ENCODE results near the gene PSEN1. TPM values are rescaled to one million over a fixed set of nuclear protein-coding genes. Genes with fewer than 3 reads are reported as not detected.

Gene PSEN1
- total RNA-seq, 1 donor from 2014 or later: 75.3 TPM

- no peaks in the 10 kb centered on the region for H3K27me3 Mint-ChIP-seq (ENCODE audit: unreplicated experiment)
- peaks cover 48% of the 10 kb centered on the region for H3K36me3 Mint-ChIP-seq (ENCODE audit: low read depth, unreplicated experiment)
- H3K27ac Mint-ChIP-seq (ENCODE audit: unreplicated experiment): no peak overlapping the region
Measured at GRCh38 chr14:73216030-73216429, 79.7 kb downstream of the PSEN1 start.

GRCh38 chr14:73217411-73217810 is 81.1 kb downstream of the PSEN1 start:
- Mint-ChIP-seq H3K4me1 (ENCODE audit: unreplicated experiment) (peaks cover 6% of the 10 kb centered on the region), H3K27ac (ENCODE audit: unreplicated experiment) (no peak overlapping the region), H3K27me3 (ENCODE audit: unreplicated experiment) (no peaks in the 10 kb centered on the region), H3K36me3 (ENCODE audit: low read depth, unreplicated experiment) (peaks cover 45% of the 10 kb centered on the region), H3K9me3 (ENCODE audit: unreplicated experiment) (no peaks in the 10 kb centered on the region), H3K4me3 (ENCODE audit: unreplicated experiment) (no peak overlapping the region)
- no peak for DNase-seq (ENCODE audit: low spot score)
- TF ChIP-seq CTCF (IDR thresholded peaks at IDR 0.05; ENCODE audit: unreplicated experiment): no peak

More at GRCh38 chr14:73216030-73216429, 79.7 kb downstream of the PSEN1 start:
- no peak overlapping the region for H3K4me3 Mint-ChIP-seq (ENCODE audit: unreplicated experiment)
- H3K4me1 Mint-ChIP-seq (ENCODE audit: unreplicated experiment): peaks cover 2% of the 10 kb centered on the region
- no peaks in the 10 kb centered on the region for H3K9me3 Mint-ChIP-seq (ENCODE audit: unreplicated experiment)
- TF ChIP-seq CTCF (IDR thresholded peaks at IDR 0.05; ENCODE audit: unreplicated experiment): no peak
- DNase-seq (ENCODE audit: low spot score): no peak

- Mint-ChIP-seq H3K4me1 (ENCODE audit: unreplicated experiment) (peaks cover 6% of the 10 kb centered on the region), H3K9me3 (ENCODE audit: unreplicated experiment) (no peaks in the 10 kb centered on the region), H3K27ac (ENCODE audit: unreplicated experiment) (no peak overlapping the region), H3K36me3 (ENCODE audit: low read depth, unreplicated experiment) (peaks cover 41% of the 10 kb centered on the region), H3K4me3 (ENCODE audit: unreplicated experiment) (no peak overlapping the region), H3K27me3 (ENCODE audit: unreplicated experiment) (no peaks in the 10 kb centered on the region)
- DNase-seq (ENCODE audit: low spot score): no peak
- no peak for TF ChIP-seq CTCF (IDR thresholded peaks at IDR 0.05; ENCODE audit: unreplicated experiment)
Measured at GRCh38 chr14:73220061-73220460, 83.8 kb downstream of the PSEN1 start.

- DNase-seq (ENCODE audit: low spot score): no peak
- Mint-ChIP-seq H3K36me3 (ENCODE audit: low read depth, unreplicated experiment) (peaks cover 47% of the 10 kb centered on the region), H3K27me3 (ENCODE audit: unreplicated experiment) (no peaks in the 10 kb centered on the region), H3K4me1 (ENCODE audit: unreplicated experiment) (peaks cover 6% of the 10 kb centered on the region), H3K4me3 (ENCODE audit: unreplicated experiment) (no peak overlapping the region), H3K27ac (ENCODE audit: unreplicated experiment) (no peak overlapping the region), H3K9me3 (ENCODE audit: unreplicated experiment) (no peaks in the 10 kb centered on the region)
- TF ChIP-seq CTCF (IDR thresholded peaks at IDR 0.05; ENCODE audit: unreplicated experiment): no peak
Measured at GRCh38 chr14:73220634-73221033, 84.3 kb downstream of the PSEN1 start.

- DNase-seq (ENCODE audit: low spot score): no peak
- Mint-ChIP-seq H3K36me3 (ENCODE audit: low read depth, unreplicated experiment) (peaks cover 44% of the 10 kb centered on the region), H3K4me1 (ENCODE audit: unreplicated experiment) (peaks cover 6% of the 10 kb centered on the region), H3K27me3 (ENCODE audit: unreplicated experiment) (no peaks in the 10 kb centered on the region), H3K4me3 (ENCODE audit: unreplicated experiment) (no peak overlapping the region), H3K9me3 (ENCODE audit: unreplicated experiment) (no peaks in the 10 kb centered on the region), H3K27ac (ENCODE audit: unreplicated experiment) (no peak overlapping the region)
- no peak for TF ChIP-seq CTCF (IDR thresholded peaks at IDR 0.05; ENCODE audit: unreplicated experiment)
Measured at GRCh38 chr14:73221945-73222344, 85.6 kb downstream of the PSEN1 start.
